IgD-negative memory B cell (primary cell): ENCODE results near the gene GRAMD4. TPM values are rescaled to one million over a fixed set of nuclear protein-coding genes. Genes with fewer than 3 reads are reported as not detected.
"Not testable (repeated sequence)": the region's sequence is repeated elsewhere in the genome, so short reads cannot be mapped to it uniquely, and the experiment has no call there.

ENCODE experiments used
- H3K27ac Mint-ChIP-seq, 3 donors: one replicate each; pipeline ENCODE4 v1.8.0; 2020 to 2022; ENCODE audit warnings: mild to moderate bottlenecking in 3 of 3, mixed read lengths in 3 of 3, moderate library complexity in 1 of 3
- H3K27me3 Mint-ChIP-seq: one replicate; pipeline ENCODE4 v1.8.0; 2021; ENCODE audit warnings: mixed read lengths
- H3K36me3 Mint-ChIP-seq: one replicate; pipeline ENCODE4 v1.8.0; 2020; ENCODE audit warnings: mild to moderate bottlenecking, mixed read lengths
- H3K4me1 Mint-ChIP-seq, 3 donors: one replicate each; pipeline ENCODE4 v1.8.0; 2020 to 2022; ENCODE audit warnings: mixed read lengths in 3 of 3, mild to moderate bottlenecking in 1 of 3
- H3K4me3 Mint-ChIP-seq, 4 donors: one replicate each; pipeline ENCODE4 v1.8.0; 2020 to 2022; ENCODE audit warnings: mild to moderate bottlenecking in 4 of 4, mixed read lengths in 4 of 4, moderate library complexity in 3 of 4
- H3K9me3 Mint-ChIP-seq, 3 donors: one replicate each; pipeline ENCODE4 v1.8.0; 2020 to 2021; ENCODE audit warnings: mixed read lengths in 3 of 3, mild to moderate bottlenecking in 1 of 3
- polyA plus RNA-seq: library from polyadenylated mRNA; unstranded; fragments of 300-500 nt; fragmentation: Illumina TruSeq; gene quantifications from one replicate; pipeline ENCODE4 v1.2.3, GENCODE V29; 2021

GRAMD4 gene
- polyA plus RNA-seq, 1 donor from 2014 or later, result 18.4 TPM

DNA sequence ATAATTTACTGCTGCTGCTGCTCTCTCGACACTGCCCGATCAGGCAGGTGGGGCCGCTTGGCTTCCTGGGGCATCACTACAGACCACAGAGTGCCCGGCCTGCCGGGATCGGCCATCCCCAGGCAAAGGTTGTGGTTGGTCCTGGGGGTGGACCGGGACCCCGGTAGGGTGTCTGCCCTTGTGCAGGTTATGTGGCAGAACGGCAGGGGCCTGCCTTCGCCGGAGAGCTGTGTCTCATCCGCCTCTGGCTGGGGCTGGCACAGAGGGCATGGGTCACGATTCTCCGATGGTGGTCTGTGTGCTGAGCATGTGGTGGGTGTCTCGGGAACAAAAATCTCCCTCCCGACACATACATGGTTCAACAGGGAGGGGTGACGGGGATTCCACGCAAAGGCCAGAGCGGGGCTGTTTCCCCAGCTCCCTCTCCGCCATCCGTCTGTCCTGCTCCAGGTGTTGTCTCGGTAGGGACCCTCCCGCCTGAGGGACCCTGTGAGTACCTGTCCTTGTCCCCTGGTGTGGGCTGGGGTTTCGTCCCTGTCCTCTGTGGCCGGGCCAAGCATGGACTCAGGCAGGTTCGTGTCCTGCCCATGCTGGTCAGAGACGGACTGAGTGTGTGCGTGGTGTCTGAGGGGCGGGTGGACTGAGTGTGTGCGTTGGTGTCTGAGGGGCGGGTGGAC lies 7.8 kb downstream of the GRAMD4 start:
- peaks cover 1% of the 10 kb centered on the region for H3K36me3 Mint-ChIP-seq
- H3K4me1 Mint-ChIP-seq, result peaks cover 7 to 13% (median 12%) of the 10 kb centered on the region in 3 donors
- no peak overlapping the region for H3K4me3 Mint-ChIP-seq
- no peak overlapping the region for H3K27ac Mint-ChIP-seq
- no peaks in the 10 kb centered on the region for H3K9me3 Mint-ChIP-seq
- no peaks in the 10 kb centered on the region for H3K27me3 Mint-ChIP-seq

DNA sequence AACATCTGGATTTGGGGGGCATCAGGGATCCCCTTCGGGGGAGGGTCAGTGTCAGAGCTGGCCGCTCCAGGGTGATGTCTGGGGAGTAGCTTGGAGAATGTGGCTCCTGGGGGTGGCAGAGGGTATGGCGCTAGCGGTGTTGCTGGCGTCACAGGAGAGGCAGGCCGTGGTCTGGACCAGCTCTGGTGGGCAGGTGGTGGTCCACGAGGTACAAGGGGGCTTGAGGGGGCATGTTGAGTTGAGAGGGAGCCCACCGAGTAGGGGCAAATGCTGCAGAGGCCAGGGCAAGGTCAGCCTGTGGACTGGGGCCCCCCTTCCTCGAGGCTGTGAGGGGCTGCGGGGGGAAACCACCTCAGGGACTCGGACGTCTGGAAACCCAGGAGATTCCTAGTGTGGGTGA lies 8.6 kb downstream of the GRAMD4 start:
- Mint-ChIP-seq H3K36me3 (peaks cover 1% of the 10 kb centered on the region), H3K9me3 (no peaks in the 10 kb centered on the region), H3K4me1 (peaks cover 4 to 8% (median 7%) of the 10 kb centered on the region in 3 donors), H3K27ac (no peak overlapping the region), H3K4me3 (no peak overlapping the region), H3K27me3 (no peaks in the 10 kb centered on the region)

DNA sequence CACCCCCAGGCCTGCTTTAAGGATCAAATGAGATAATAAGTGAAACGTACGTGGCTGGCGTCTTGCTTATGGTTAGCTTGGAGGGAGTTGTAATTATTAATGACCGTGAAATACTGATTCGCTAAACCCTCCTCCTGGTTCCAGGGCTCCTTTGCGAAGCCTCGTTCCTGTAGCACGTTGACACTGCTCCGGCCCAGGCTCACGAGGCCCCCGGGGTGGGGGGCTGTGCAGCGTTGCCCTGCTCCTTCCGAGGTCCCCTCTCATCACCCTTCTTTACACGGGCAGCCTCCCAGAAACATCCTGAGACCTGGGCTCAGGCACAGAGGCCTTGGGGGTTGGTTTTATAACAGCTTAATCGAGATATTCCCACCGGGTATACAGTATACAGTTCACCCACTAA lies 9.1 kb downstream of the GRAMD4 start:
- Mint-ChIP-seq H3K9me3 (no peaks in the 10 kb centered on the region), H3K36me3 (no peaks in the 10 kb centered on the region), H3K4me1 (peaks cover 2 to 4% (median 3%) of the 10 kb centered on the region in 3 donors), H3K27me3 (no peaks in the 10 kb centered on the region), H3K27ac (peak overlapping the region in 1 of 3 donors; percentile 82), H3K4me3 (no peak overlapping the region)

DNA sequence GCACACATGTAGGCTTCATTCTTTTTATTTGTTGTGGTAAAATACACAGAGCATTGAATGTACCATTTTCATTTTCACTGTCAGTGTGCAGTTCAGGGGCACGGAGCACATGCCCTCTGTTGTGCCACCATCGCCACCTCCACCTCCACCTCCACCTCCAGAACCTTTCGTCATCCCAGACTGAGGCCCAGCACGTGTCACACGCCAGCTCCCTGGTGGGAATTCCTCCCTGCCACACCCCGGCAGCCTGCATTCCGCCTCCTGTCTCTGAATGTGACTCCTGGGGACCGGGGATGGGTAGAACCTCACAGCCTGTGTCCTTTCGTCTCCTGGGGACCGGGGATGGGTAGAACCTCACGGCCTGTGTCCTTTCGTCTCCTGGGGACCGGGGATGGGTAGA lies 10.9 kb downstream of the GRAMD4 start:
- no peaks in the 10 kb centered on the region for H3K27me3 Mint-ChIP-seq
- peaks cover 0 to 3% (median 0%) of the 10 kb centered on the region in 3 donors for H3K4me1 Mint-ChIP-seq
- H3K36me3 Mint-ChIP-seq, result no peaks in the 10 kb centered on the region
- H3K27ac Mint-ChIP-seq, result no peak overlapping the region
- H3K9me3 Mint-ChIP-seq, result no peaks in the 10 kb centered on the region
- no peak overlapping the region for H3K4me3 Mint-ChIP-seq

DNA sequence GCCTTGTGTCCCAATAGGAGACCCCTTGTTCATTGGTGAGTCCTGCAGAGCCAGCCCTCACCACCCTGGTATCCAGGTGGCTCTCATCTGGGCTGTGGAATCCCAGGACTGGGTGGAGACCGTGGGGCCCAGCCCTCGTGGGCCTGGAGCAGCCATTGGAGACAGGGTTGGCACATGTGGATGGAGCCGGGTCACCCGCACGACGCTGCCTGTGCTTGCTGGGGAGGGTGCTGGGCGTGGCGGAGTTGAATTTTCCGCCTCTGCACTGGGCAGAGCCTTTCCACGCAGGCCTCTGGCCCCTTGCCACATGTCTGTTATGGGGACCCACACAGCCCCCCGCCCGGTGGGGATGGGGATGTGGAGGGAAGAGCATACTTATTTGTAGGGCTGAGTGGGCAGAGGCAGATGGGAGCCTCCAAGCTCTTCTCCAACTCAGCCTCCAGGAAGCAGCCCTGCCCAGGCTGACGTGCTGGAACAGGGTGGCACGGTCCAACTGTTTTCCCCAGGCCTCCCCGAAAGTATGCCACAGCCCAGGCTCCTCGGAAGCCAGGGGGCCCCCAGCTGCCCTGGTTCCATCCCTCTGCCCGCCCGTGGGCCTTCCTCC lies 12.6 kb downstream of the GRAMD4 start:
- Mint-ChIP-seq H3K4me3 (no peak overlapping the region), H3K27me3 (no peaks in the 10 kb centered on the region), H3K27ac (peak overlapping the region in 1 of 3 donors; percentile 35), H3K36me3 (no peaks in the 10 kb centered on the region), H3K4me1 (peaks cover 0 to 3% (median 0%) of the 10 kb centered on the region in 3 donors), H3K9me3 (no peaks in the 10 kb centered on the region)

DNA sequence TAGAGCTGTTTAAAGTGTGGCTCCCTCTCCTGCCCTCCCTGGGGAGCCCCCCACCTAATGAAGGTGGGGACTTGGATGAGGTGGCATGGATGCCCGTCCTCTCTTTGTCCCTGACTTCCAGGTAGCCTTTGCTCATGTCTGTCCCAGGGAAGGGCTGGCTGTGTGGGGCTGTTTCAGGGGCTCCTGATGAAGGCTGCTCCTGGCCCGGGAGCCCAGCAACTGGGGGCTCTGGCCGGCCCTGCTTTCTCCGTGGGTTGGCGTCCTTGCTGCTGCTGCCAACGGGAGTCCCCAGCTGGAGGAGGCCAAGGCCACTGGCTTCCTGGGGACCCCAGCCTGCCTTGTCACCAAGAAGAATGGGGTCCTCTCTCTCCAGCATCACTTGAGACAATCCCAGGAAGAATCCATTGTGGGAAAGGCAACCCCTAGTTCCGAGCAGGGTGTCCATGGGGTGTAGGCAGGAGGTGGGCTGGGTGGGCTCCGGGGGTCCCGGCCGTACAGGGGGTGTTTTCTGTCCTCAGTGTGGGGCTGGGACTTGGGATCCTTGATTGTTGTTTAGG lies 13.2 kb downstream of the GRAMD4 start:
- Mint-ChIP-seq H3K4me1 (peaks cover 0 to 3% (median 0%) of the 10 kb centered on the region in 3 donors), H3K27me3 (no peaks in the 10 kb centered on the region), H3K27ac (peak overlapping the region in 1 of 3 donors; percentile 59), H3K36me3 (no peaks in the 10 kb centered on the region), H3K4me3 (no peak overlapping the region), H3K9me3 (no peaks in the 10 kb centered on the region)

DNA sequence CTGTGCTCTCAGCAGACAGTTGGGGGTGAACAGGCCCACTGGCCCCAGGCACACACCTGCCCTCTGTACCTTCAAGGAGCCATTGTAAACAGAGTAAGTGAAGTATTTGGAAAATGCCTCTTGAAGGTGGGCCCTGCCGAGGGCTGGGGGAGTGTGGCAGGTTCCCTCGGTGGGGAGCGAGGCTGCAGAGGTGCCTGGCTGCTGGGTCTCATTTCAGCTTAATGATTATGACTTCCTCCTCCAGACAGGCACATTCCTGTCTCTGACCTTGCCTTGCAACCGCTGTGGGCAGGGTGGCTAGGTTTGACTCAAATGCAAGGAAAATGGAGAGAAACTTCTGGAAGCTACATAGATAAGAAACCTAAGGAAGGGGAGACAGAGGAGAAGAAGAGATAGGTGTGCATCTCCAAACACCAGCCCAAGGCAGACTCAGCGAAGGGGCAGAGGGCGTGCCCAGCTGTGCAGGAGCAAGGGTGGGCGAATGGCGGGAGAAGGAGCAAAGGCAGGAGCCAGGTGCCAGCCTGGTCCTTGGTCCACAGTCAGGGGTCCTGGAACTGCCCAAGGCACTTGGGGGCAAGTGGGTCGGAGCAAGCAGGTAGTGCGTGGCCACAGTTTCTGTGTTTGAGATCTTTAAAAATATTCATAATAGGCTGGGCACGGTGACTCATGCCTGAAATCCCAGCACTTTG lies 14.0 kb downstream of the GRAMD4 start:
- no peaks in the 10 kb centered on the region for H3K36me3 Mint-ChIP-seq
- no peak overlapping the region for H3K4me3 Mint-ChIP-seq
- no peaks in the 10 kb centered on the region for H3K27me3 Mint-ChIP-seq
- peak overlapping the region in 2 of 3 donors; percentile 59 to 80 for H3K27ac Mint-ChIP-seq
- H3K9me3 Mint-ChIP-seq, result no peaks in the 10 kb centered on the region
- H3K4me1 Mint-ChIP-seq, result peaks cover 0 to 6% (median 3%) of the 10 kb centered on the region in 3 donors

DNA sequence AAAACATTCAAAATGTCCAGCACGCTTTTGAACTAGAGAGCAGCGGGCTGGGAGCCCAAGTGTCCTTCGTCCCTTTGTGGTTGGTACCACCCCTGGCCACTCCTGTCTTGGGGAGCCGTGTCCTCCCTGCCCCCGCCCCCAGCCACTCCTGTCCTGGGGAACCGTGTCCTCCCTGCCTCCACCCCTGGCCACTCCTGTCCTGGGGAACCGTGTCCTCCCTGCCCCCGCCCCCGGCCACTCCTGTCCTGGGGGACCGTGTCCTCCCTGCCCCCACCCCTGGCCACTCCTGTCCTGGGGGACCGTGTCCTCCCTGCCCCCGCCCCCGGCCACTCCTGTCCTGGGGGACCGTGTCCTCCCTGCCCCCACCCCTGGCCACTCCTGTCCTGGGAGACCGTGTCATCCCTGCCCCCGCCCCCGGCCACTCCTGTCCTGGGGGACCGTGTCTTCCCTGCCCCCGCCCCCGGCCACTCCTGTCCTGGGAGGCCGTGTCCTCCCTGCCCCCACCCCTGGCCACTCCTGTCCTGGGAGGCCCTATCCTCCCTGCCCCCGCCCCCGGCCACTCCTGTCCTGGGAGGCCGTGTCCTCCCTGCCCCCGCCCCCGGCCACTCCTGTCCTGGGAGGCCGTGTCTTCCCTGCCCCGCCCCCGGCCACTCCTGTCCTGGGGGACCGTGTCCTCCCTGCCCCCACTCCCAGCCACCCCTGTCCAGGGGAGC lies 14.9 kb downstream of the GRAMD4 start:
- H3K4me3 Mint-ChIP-seq, H3K27me3 Mint-ChIP-seq, H3K9me3 Mint-ChIP-seq, H3K36me3 Mint-ChIP-seq, H3K27ac Mint-ChIP-seq, H3K4me1 Mint-ChIP-seq: not testable (repeated sequence)

DNA sequence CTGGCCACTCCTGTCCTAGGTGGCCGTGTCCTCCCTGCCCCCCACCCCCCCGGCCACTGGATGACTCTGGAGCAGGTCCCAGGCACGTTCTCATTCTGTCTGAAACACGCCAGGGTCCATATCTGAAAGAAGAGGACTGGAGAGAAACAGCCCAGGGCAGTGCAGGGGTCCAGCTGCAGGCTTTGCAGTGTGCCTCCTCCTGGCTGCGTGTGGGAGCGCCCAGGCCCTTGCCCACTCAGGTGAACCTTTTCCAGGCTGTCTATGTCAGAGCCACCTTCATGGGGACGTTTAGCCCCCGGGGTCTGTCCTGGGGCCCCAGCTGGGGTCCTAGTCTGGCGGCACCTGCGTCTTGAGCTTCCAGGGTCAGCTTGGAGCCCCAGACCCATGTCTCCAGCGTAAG lies 15.6 kb downstream of the GRAMD4 start:
- Mint-ChIP-seq H3K4me1 (peaks cover 0 to 6% (median 3%) of the 10 kb centered on the region in 3 donors), H3K27me3 (no peaks in the 10 kb centered on the region), H3K36me3 (no peaks in the 10 kb centered on the region), H3K4me3 (no peak overlapping the region), H3K9me3 (no peaks in the 10 kb centered on the region), H3K27ac (no peak overlapping the region)

DNA sequence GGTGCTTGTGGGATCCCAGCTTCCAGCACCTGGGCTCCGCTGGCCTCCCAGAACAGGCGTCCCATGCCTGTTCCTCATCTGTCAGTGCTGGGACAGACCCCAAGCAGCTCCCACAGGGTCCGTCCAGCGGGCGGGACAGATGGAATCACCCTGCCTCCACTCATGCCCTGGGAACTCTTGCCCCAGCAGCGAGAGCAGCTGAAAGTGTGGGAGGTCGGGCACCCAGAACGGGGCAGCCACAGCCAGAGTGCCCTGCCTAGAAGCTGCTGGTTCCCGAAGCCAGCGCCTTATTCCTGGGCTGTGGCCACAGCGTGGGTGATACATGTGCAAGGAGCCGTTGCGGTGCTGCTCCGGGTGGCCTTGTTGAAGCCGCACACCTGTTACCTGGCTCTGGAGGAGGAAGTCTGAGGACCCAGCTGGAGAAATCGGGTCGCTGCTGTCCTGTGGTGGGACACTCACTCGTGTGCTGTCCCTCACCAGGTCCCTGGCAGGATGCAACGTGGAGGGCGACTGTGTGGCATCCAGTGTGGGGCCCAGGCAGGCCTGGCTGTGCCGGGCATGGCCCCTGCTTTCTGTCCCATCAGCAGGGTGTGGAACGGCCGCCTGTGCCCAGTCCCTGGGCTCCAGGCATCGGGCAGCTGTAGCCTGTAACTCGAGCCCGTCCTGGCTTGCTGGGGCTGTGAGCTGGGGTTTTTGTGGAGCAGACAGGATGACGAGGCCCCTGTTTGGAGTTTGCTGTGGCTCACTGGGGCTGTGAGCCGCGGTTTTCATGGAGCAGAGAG lies 16.2 kb downstream of the GRAMD4 start:
- peak overlapping the region in 1 of 3 donors; percentile 67 for H3K27ac Mint-ChIP-seq
- H3K36me3 Mint-ChIP-seq, result no peaks in the 10 kb centered on the region

DNA sequence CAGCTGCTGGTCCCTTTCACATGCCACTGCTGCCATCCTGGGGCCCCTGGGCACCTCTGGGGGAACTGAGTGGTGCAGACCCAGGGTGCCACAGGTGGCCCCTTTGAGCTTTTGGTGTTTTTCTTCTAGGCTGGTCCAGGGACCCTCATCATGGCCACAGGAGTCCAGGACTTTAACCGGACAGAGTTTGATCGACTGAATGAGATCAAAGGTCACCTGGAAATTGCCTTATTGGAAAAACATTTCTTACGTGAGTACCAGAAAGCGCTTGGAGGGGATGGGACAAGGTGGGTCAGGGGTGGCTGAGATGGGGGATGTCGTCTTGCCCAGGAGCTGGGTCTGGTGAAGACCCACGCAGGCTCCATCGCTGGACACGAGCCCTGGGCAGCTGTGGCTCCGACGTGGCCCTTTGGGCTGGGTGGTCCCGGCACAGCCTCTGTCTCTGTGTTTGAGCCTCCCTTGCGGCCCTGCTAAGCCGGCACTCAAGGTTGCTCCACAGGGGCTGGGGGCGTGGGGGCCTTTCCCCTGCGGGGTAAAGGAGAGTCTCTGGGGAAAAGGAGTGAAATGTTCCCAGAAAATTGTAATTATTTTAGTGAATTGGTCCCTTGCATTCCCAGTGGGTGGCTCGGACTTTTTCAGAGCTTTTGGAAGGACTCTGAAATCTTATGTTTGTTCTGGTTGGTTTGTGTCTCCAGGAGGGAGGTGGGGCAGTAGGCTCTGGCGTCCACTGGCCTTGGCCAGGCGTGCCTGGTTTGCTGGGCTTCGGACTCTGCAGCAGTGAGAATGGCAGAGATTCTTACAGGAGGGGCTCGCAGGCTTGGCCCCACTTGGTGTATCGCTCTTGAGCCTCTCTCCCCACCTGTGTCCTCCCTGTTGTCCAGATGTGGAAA lies 17.8 kb downstream of the GRAMD4 start:
- no peaks in the 10 kb centered on the region for H3K9me3 Mint-ChIP-seq
- H3K27me3 Mint-ChIP-seq, result no peaks in the 10 kb centered on the region
- H3K4me3 Mint-ChIP-seq, result no peak overlapping the region
- no peaks in the 10 kb centered on the region for H3K36me3 Mint-ChIP-seq
- H3K27ac Mint-ChIP-seq, result no peak overlapping the region
- H3K4me1 Mint-ChIP-seq, result peaks cover 10 to 18% (median 11%) of the 10 kb centered on the region in 3 donors

More for the DNA sequence above, 16.2 kb downstream of the GRAMD4 start:
- Mint-ChIP-seq H3K27me3 (no peaks in the 10 kb centered on the region), H3K4me1 (peaks cover 1 to 7% (median 4%) of the 10 kb centered on the region in 3 donors), H3K9me3 (no peaks in the 10 kb centered on the region), H3K4me3 (no peak overlapping the region)

DNA sequence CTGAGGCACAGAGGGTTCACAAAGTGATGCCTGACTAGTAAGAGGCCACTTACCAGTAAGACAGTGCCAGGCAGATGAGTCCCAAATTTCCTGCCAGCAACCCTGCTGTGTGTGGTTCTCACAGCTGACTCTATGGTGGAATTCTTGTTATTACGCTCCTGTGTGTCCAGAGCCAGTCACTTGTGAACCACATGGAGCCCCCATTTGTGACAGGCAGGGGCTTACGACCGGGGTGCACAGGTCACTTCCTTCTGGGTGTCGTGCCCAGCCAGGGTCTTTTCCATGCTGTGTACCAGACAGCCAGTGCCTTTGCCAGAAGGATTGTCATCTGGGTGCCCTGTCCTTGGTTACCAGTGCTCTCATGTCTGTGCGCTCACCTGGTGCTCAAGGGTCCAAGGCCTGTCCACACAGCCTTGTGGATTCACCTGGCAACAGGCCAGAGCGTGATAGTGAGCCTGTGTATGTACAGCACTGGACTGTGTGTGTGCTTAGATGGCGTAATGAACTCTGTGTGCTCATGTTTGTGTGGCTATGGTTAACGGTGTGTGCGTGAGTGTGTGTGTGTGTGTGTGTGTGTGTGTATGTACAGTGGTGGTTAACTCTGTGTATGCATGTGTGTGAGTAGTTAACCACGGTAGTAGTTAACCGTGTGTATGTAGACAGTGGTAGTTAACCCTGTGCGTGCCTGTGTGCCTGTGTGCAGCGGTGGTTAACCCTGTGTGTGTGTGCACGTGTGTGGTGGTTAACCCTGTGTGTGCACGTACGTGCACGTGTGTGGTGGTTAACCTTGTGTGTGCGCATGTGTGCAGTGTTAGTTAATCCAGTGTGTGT lies 18.6 kb downstream of the GRAMD4 start:
- Mint-ChIP-seq H3K27me3 (no peaks in the 10 kb centered on the region), H3K9me3 (no peaks in the 10 kb centered on the region), H3K27ac (peak overlapping the region in 2 of 3 donors; percentile 15 to 78), H3K36me3 (no peaks in the 10 kb centered on the region), H3K4me3 (no peak overlapping the region), H3K4me1 (peaks cover 10 to 23% (median 13%) of the 10 kb centered on the region in 3 donors)

DNA sequence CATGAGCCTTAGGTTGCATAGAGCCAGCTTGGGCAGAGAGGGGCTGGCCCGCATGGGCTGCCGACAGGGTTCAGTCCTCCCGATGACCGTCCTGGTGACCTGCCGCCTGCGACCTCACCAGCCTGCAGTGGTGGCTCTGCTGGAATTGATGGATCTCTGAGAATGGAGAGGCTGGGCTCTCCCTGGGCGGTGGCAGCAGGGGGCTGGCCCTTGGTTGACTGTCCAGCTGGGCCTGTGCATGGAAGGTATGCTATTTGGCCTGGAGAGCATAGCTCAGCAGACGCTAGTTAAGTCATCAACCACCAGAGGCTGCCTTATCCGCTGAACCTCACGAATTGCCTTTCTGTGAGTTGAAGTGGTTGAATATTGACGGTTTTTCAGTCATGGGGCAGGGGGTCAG lies 19.7 kb downstream of the GRAMD4 start:
- Mint-ChIP-seq H3K27me3 (no peaks in the 10 kb centered on the region), H3K9me3 (no peaks in the 10 kb centered on the region), H3K36me3 (no peaks in the 10 kb centered on the region), H3K4me1 (peaks cover 10 to 21% (median 13%) of the 10 kb centered on the region in 3 donors), H3K27ac (no peak overlapping the region), H3K4me3 (no peak overlapping the region)
